SK-N-SH (cell line): ENCODE results near the gene PLEKHG2. TPM values are rescaled to one million over a fixed set of nuclear protein-coding genes. Genes with fewer than 3 reads are reported as not detected.

Experiments used
- CTCF ChIA-PET: fragments of 300-600, 350-600 bp; formaldehyde crosslinking; extraction: SDS; loops from one replicate; lab custom pipeline; 2021; lab: Yijun Ruan, JAX
- POLR2A ChIA-PET: fragments of 350-600 bp; sonication (Branson Sonifier 250); formaldehyde crosslinking; extraction: SDS; loops from one replicate; lab custom pipeline; 2020; ENCODE audit warnings: antibody characterized with exemption, inconsistent platforms; lab: Yijun Ruan, JAX
- DNase-seq: peaks from one replicate; pipeline ENCODE4 v3.0.0; 2012
- H2AFZ ChIP-seq: fragments of 200-600 bp; sonication (generic); 2 replicates; pipeline ENCODE4 v1.8.1; 2016; ENCODE audit warnings: antibody characterized with exemption, mild to moderate bottlenecking, low read depth
- H3F3A ChIP-seq: fragments of 200-600 bp; sonication (generic); replicated peaks from 2 replicates; pipeline ENCODE3; 2016; ENCODE audit warnings: antibody characterized with exemption, mild to moderate bottlenecking; ENCODE audit not compliant: insufficient read depth
- H3K27ac ChIP-seq, 2 experiments: fragments of 200-500 bp in 1 of 2; fragments of 200-600 bp in 1 of 2; sonication (Bioruptor generic) in 1 of 2; sonication (generic), shearing (Covaris generic) in 1 of 2; 2 replicates each; pipeline versions ENCODE4 v1.5.1 to v1.6.1; 2014 to 2016; ENCODE audit warnings: low read depth in 2 of 2, inconsistent platforms in 1 of 2, low read length in 1 of 2, mild to moderate bottlenecking in 1 of 2, mixed read lengths in 1 of 2
- H3K27me3 ChIP-seq: fragments of 200-600 bp; sonication (generic), shearing (Covaris generic); 2 replicates; pipeline ENCODE4 v1.6.1; 2016; ENCODE audit warnings: mixed run types; ENCODE audit not compliant: insufficient read depth
- H3K36me3 ChIP-seq, 2 experiments: fragments of 200-500 bp in 1 of 2; fragments of 200-600 bp in 1 of 2; sonication (Bioruptor generic) in 1 of 2; sonication (generic) in 1 of 2; replicated peaks in 1 of 2; 2 replicates each; pipeline versions ENCODE3 to v1.5.1; 2014 to 2016; ENCODE audit warnings: low read length in 1 of 2, mild to moderate bottlenecking in 1 of 2; ENCODE audit not compliant: insufficient read depth in 2 of 2, control insufficient read depth in 1 of 2
- H3K4me1 ChIP-seq, 2 experiments: fragments of 200-500 bp in 1 of 2; fragments of 200-600 bp in 1 of 2; sonication (Bioruptor generic) in 1 of 2; sonication (generic), shearing (Covaris generic) in 1 of 2; 2 replicates each; pipeline versions ENCODE4 v1.5.1 to v1.6.1; 2014 to 2016; ENCODE audit warnings: low read depth in 1 of 2, low read length in 1 of 2, mixed run types in 1 of 2; ENCODE audit not compliant: insufficient read depth in 2 of 2, control insufficient read depth in 1 of 2
- H3K4me2 ChIP-seq: fragments of 200-600 bp; sonication (generic), shearing (Covaris generic); 2 replicates; pipeline ENCODE4 v1.6.1; 2017; ENCODE audit warnings: mixed run types
- H3K4me3 ChIP-seq, 2 experiments: fragments of 200-500 bp in 1 of 2; fragments of 200-600 bp in 1 of 2; sonication (Bioruptor generic) in 1 of 2; sonication (generic), shearing (Covaris generic) in 1 of 2; 2 replicates each; pipeline versions ENCODE4 v1.5.1 to v1.8.1; 2014 to 2016; ENCODE audit warnings: low read depth in 2 of 2, inconsistent platforms in 1 of 2, low read length in 1 of 2, mild to moderate bottlenecking in 1 of 2, mixed read lengths in 1 of 2, moderate library complexity in 1 of 2
- H3K79me2 ChIP-seq: fragments of 200-600 bp; sonication (generic); 2 replicates; pipeline ENCODE4 v1.8.1; 2017; ENCODE audit warnings: mild to moderate bottlenecking; ENCODE audit not compliant: insufficient read depth
- H3K9ac ChIP-seq: fragments of 200-600 bp; sonication (generic); 2 replicates; pipeline ENCODE4 v1.6.1; 2017; ENCODE audit warnings: mixed run types
- H3K9me2 ChIP-seq: fragments of 200-600 bp; sonication (generic); 2 replicates; pipeline ENCODE4 v1.6.1; 2017; ENCODE audit warnings: mixed run types
- H3K9me3 ChIP-seq: fragments of 200-600 bp; sonication (generic); 2 replicates; pipeline ENCODE4 v1.6.1; 2017; ENCODE audit warnings: mixed run types, mild to moderate bottlenecking, moderate library complexity
- H4K20me1 ChIP-seq: fragments of 200-600 bp; sonication (generic); 2 replicates; pipeline ENCODE4 v1.6.1; 2017; ENCODE audit warnings: mild to moderate bottlenecking, mixed run types; ENCODE audit not compliant: insufficient read depth
- ELF1 ChIP-seq: IDR thresholded peaks from 2 replicates; pipeline ENCODE4 v1.4.0; 2012
- EZH2phosphoT487 ChIP-seq: fragments of 200-600 bp; sonication (generic); IDR thresholded peaks from 2 replicates; pipeline ENCODE4 v1.6.1; 2017; ENCODE audit warnings: low read depth, mixed run types, mild to moderate bottlenecking, antibody characterized with exemption, moderate library complexity, borderline replicate concordance
- FOXJ3 ChIP-seq: sonication (generic); formaldehyde crosslinking; IDR thresholded peaks from 2 replicates; pipeline ENCODE4 v1.5.1; 2020; ENCODE audit warnings: mild to moderate bottlenecking, missing genetic modification reagents
- FOXM1 ChIP-seq: IDR thresholded peaks from 2 replicates; pipeline ENCODE4 v1.4.0; 2012; ENCODE audit warnings: low read depth, mild to moderate bottlenecking
- GABPA ChIP-seq: IDR thresholded peaks from 2 replicates; pipeline ENCODE4 v1.4.0; 2012; ENCODE audit warnings: low read depth, mild to moderate bottlenecking
- NFIC ChIP-seq: IDR thresholded peaks from 2 replicates; pipeline ENCODE4 v1.4.0; 2012; ENCODE audit warnings: borderline replicate concordance
- NRF1 ChIP-seq: IDR thresholded peaks from 2 replicates; pipeline ENCODE4 v1.6.1; 2012; ENCODE audit warnings: low read depth, mild to moderate bottlenecking, low read length
- POLR2AphosphoS5 ChIP-seq: IDR thresholded peaks from 2 replicates; pipeline ENCODE4 v1.6.1; 2012; ENCODE audit warnings: low read depth, low read length
- RAD21 ChIP-seq: IDR thresholded peaks from 2 replicates; pipeline ENCODE4 v1.6.1; 2012; ENCODE audit warnings: mild to moderate bottlenecking, low read length
- TAF1 ChIP-seq: IDR thresholded peaks from 2 replicates; pipeline ENCODE4 v1.6.1; 2012; ENCODE audit warnings: low read depth, mild to moderate bottlenecking, low read length, moderate library complexity, borderline replicate concordance
- YY1 ChIP-seq: IDR thresholded peaks from 2 replicates; pipeline ENCODE4 v1.4.0; 2012; ENCODE audit warnings: low read depth, mild to moderate bottlenecking
- WGBS: methylation state at CpG from one replicate; pipeline ENCODE4 v1.1.6; 2017; ENCODE audit warnings: low lambda C conversion rate; 5-methylcytosine and 5-hydroxymethylcytosine counted together
- polyA plus RNA-seq, 3 experiments: library from polyadenylated mRNA; depleted of rRNA; stranded (reverse); fragments of >200 nt; gene quantifications; 2 replicates each; pipeline ENCODE4 v1.2.3, GENCODE V29; 2012
- TF ChIP-seq, protein P1 (sequence below): IDR thresholded peaks from 2 replicates; pipeline ENCODE4 v1.6.1; 2012; ENCODE audit warnings: mild to moderate bottlenecking, low read depth, low read length, moderate library complexity
- TF ChIP-seq, protein P2 (sequence below): fragments of 200-600 bp; sonication (generic); IDR thresholded peaks from 2 replicates; pipeline ENCODE4 v1.6.1; 2017; ENCODE audit warnings: antibody characterized with exemption, mild to moderate bottlenecking, moderate library complexity
- TF ChIP-seq, protein P3 (sequence below): IDR thresholded peaks from 2 replicates; pipeline ENCODE4 v1.4.0; 2012; ENCODE audit warnings: low read depth, borderline replicate concordance
- TF ChIP-seq, protein P4 (sequence below): IDR thresholded peaks from 2 replicates; pipeline ENCODE4 v1.4.0; 2012; ENCODE audit warnings: low read depth

The PLEKHG2 gene
- polyA plus RNA-seq, 1 of the 3 experiments (the other 2 are of a cell fraction): 13.6 TPM

DNA sequence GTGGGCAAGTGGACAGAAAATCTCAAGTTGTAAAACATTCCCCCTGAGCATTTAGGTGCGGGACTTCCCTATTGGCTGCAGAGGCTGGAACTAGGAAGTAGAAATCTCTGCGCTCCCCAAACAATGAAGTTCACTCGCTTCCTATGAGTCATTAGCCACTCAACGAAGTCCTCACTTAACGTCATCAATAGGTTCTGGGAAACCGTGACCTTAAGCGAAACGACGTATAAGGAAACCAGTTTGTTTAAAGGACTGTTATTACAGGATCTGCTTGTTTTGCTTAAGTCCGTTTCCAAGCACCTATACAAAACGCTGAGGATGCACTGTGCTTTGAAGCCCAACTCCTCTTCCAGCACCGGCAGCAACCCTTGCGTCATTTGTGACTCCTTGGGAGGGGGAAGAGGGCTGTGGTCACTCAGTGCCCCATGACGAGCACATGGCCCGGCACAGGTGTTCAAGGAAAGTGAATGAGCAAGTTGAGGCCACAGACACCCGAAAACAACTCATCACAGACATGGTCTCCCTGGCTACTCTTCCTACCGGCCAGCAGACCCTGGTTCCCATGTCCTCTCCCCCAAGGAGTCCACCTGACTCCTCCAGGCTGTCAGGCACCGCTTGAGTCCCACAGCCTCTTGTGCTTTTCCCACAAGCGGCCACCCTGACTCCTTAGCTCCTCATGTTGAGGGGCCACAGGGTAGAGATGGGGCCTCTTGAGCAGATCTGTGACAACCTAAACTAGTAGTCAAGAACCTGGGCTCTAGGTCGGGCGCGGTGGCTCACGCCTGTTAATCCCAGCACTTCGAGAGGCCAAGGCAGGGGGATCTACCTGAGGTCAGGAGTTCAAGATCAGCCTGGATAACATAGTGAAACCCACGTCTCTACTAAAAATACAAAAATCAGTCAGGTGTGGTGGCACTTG lies 18.5 kb downstream of the PLEKHG2 start (continued):
- TF ChIP-seq, protein P1, sequence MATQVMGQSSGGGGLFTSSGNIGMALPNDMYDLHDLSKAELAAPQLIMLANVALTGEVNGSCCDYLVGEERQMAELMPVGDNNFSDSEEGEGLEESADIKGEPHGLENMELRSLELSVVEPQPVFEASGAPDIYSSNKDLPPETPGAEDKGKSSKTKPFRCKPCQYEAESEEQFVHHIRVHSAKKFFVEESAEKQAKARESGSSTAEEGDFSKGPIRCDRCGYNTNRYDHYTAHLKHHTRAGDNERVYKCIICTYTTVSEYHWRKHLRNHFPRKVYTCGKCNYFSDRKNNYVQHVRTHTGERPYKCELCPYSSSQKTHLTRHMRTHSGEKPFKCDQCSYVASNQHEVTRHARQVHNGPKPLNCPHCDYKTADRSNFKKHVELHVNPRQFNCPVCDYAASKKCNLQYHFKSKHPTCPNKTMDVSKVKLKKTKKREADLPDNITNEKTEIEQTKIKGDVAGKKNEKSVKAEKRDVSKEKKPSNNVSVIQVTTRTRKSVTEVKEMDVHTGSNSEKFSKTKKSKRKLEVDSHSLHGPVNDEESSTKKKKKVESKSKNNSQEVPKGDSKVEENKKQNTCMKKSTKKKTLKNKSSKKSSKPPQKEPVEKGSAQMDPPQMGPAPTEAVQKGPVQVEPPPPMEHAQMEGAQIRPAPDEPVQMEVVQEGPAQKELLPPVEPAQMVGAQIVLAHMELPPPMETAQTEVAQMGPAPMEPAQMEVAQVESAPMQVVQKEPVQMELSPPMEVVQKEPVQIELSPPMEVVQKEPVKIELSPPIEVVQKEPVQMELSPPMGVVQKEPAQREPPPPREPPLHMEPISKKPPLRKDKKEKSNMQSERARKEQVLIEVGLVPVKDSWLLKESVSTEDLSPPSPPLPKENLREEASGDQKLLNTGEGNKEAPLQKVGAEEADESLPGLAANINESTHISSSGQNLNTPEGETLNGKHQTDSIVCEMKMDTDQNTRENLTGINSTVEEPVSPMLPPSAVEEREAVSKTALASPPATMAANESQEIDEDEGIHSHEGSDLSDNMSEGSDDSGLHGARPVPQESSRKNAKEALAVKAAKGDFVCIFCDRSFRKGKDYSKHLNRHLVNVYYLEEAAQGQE: no peak
- TF ChIP-seq TAF1: no peak
- no peak for TF ChIP-seq FOXJ3 (CRISPR knock-in tag)
- no peak for TF ChIP-seq RAD21
- no peak for TF ChIP-seq NRF1
- peak; percentile 72; the same call in 1 of the 2 replicates for TF ChIP-seq ELF1
- no peak for TF ChIP-seq EZH2phosphoT487
- TF ChIP-seq POLR2AphosphoS5: peak; percentile 66
- TF ChIP-seq, protein P2, sequence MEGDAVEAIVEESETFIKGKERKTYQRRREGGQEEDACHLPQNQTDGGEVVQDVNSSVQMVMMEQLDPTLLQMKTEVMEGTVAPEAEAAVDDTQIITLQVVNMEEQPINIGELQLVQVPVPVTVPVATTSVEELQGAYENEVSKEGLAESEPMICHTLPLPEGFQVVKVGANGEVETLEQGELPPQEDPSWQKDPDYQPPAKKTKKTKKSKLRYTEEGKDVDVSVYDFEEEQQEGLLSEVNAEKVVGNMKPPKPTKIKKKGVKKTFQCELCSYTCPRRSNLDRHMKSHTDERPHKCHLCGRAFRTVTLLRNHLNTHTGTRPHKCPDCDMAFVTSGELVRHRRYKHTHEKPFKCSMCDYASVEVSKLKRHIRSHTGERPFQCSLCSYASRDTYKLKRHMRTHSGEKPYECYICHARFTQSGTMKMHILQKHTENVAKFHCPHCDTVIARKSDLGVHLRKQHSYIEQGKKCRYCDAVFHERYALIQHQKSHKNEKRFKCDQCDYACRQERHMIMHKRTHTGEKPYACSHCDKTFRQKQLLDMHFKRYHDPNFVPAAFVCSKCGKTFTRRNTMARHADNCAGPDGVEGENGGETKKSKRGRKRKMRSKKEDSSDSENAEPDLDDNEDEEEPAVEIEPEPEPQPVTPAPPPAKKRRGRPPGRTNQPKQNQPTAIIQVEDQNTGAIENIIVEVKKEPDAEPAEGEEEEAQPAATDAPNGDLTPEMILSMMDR: no peak
- no peak for TF ChIP-seq NFIC

DNA sequence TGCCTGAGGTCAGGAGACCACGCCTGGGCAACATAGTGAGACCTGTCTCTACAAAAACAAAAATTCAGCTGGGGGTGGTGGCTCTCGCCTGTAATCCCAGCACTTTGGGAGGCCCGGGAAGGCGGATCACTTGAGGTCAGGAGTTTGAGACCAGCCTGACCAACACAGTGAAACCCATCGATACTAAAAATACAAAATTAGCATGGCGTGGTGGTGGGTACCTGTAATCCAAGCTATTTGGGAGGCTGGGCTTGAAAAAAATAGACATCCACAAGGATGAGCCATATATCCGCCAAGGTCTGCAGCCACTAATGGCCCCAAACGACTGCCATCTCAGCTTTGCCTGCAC lies 20.2 kb downstream of the PLEKHG2 start:
- Histone ChIP-seq H3K9me2 (no peaks in the 10 kb centered on the region), H3K27me3 (no peaks in the 10 kb centered on the region), H3K9me3 (no peaks in the 10 kb centered on the region), H3K79me2 (peaks cover 25% of the 10 kb centered on the region), H3K4me3 (no peak overlapping the region), H3F3A (peaks cover 67% of the 10 kb centered on the region), H2AFZ (no peak overlapping the region), H4K20me1 (peaks cover 14% of the 10 kb centered on the region), H3K27ac (peak overlapping the region in 1 of 2 experiments; percentile 92; a peak in 1 of 4 replicates), H3K4me2 (no peak overlapping the region), H3K9ac (no peak overlapping the region), H3K4me1 (peaks cover 23 to 33% of the 10 kb centered on the region in 2 experiments; a peak in 3 of 4 replicates), H3K36me3 (peaks cover 21 to 33% of the 10 kb centered on the region in 2 experiments)
- POLR2A ChIA-PET: interaction anchor here (0.6 to 0.9 kb wide), 2 partner anchors 19 to 21 kb away, joined by 3 to 5 read pairs; no protein-coding TSS in a partner anchor
- TF ChIP-seq, protein P3, sequence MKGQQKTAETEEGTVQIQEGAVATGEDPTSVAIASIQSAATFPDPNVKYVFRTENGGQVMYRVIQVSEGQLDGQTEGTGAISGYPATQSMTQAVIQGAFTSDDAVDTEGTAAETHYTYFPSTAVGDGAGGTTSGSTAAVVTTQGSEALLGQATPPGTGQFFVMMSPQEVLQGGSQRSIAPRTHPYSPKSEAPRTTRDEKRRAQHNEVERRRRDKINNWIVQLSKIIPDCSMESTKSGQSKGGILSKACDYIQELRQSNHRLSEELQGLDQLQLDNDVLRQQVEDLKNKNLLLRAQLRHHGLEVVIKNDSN: no peak
- TF ChIP-seq TAF1: no peak
- TF ChIP-seq FOXM1: no peak
- TF ChIP-seq, protein P1: no peak
- TF ChIP-seq GABPA: no peak
- no peak for TF ChIP-seq NRF1
- no peak for TF ChIP-seq EZH2phosphoT487
- no peak for TF ChIP-seq YY1
- TF ChIP-seq, protein P4, sequence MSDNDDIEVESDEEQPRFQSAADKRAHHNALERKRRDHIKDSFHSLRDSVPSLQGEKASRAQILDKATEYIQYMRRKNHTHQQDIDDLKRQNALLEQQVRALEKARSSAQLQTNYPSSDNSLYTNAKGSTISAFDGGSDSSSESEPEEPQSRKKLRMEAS: no peak
- CTCF ChIA-PET: interaction anchor here (0.9 to 1.2 kb wide), 5 partner anchors 8 to 36 kb away, joined by 3 to 4 read pairs (median 3); partner anchors contain the start of gene PLEKHG2
- WGBS: 91% methylated on average over 8 of the region's 8 CpGs
- DNase-seq: no peak
